ENCODE data around the gene BEX2. TPM values are rescaled to one million over a fixed set of nuclear protein-coding genes. Genes with fewer than 3 reads are reported as not detected.

Gene BEX2
- total and polyA plus RNA-seq, 10 of the 15 experiments (the other 5 are each of a cell fraction or from before 2014, with no cell fraction given), result 0.33 to 2.8 (median 0.85) TPM

GRCh38 chrX:103293118-103293517 lies 17.7 kb downstream of the BEX2 start (continued):
- TF ChIP-seq KDM1A (IDR thresholded peaks at IDR 0.05; ENCODE audit: borderline replicate concordance), result no peak
- TF ChIP-seq SRF (IDR thresholded peaks at IDR 0.05; ENCODE audit: low read depth in 2 of 2, low read length in 2 of 2), result no peak
- TF ChIP-seq IRF3 (IDR thresholded peaks at IDR 0.05), result no peak
- no peak for TF ChIP-seq NR2C1 (IDR thresholded peaks at IDR 0.05)
- no peak for TF ChIP-seq RBBP5 (conservative IDR thresholded peaks at IDR 0.05)
- TF ChIP-seq NKRF (conservative IDR thresholded peaks at IDR 0.05), result no peak
- TF ChIP-seq KAT2A (conservative IDR thresholded peaks at IDR 0.05; ENCODE audit: control insufficient read depth, low read depth, low read length), result no peak

- ChIA-PET RAD21 (ENCODE audit: unreplicated experiment) (no interaction called here), CTCF (no interaction called here), SMC1A (ENCODE audit: uncharacterized antibody, unreplicated experiment) (no interaction called here), POLR2A (no interaction called here)
- Histone ChIP-seq H3K4me2 (ENCODE audit: control insufficient read depth, insufficient read depth) (no peak overlapping the region), H3K27ac (ENCODE audit: control insufficient read depth, insufficient read depth) (no peak overlapping the region), H3K36me3 (ENCODE audit: control insufficient read depth in 2 of 2, insufficient read depth in 2 of 2, low read length in 1 of 2) (no peaks in the 10 kb centered on the region), H3K9me3 (replicated peaks; ENCODE audit: control insufficient read depth, insufficient read depth, low read length) (no peaks in the 10 kb centered on the region), H3K4me1 (ENCODE audit: control insufficient read depth, insufficient read depth, low read length) (no peaks in the 10 kb centered on the region), H2AFZ (ENCODE audit: control insufficient read depth, low read depth, low read length) (no peak overlapping the region), H3K79me2 (ENCODE audit: control insufficient read depth, insufficient read depth, low read length) (no peaks in the 10 kb centered on the region), H3K27me3 (replicated peaks in 1 of 2; ENCODE audit: control insufficient read depth in 2 of 2, insufficient read depth in 2 of 2, low read length in 1 of 2) (peaks cover 0 to 3% of the 10 kb centered on the region in 2 experiments; a peak in 2 of 4 replicates), H3K9ac (ENCODE audit: control insufficient read depth, insufficient read depth, low read length) (no peak overlapping the region), H4K20me1 (ENCODE audit: control insufficient read depth, insufficient read depth) (no peaks in the 10 kb centered on the region), H3K4me3 (no peak overlapping the region)
- BruUV-seq (replicated peaks), result no TSS peak
- intact Hi-C loops (cut with micrococcal nuclease; ENCODE audit: unreplicated experiment) (no loop called here), in situ Hi-C loops (cut with MboI) (no loop called here)
- no peak for DNase-seq (ENCODE audit: low read depth, low spot score)
- ATAC-seq, result no peak
- no peak for FAIRE-seq
- WGBS (ENCODE audit: insufficient coverage, insufficient replicate concordance, low lambda C conversion rate, missing lambda C conversion rate), result 42% methylated on average over 1 of the region's 1 CpG
- no peak for TF ChIP-seq JUND (IDR thresholded peaks at IDR 0.05; ENCODE audit: low read depth, low read length)
- no peak for TF ChIP-seq TCF7 (IDR thresholded peaks at IDR 0.05; ENCODE audit: borderline replicate concordance)
- TF ChIP-seq BRCA1 (IDR thresholded peaks at IDR 0.05; ENCODE audit: low read depth, low read length), result no peak
- no peak for TF ChIP-seq CEBPZ (IDR thresholded peaks at IDR 0.05; ENCODE audit: low read depth, low read length)
- TF ChIP-seq STAT1 (conservative IDR thresholded peaks at IDR 0.05), result no peak
- TF ChIP-seq ZNF207 (IDR thresholded peaks at IDR 0.05; ENCODE audit: borderline replicate concordance), result no peak
- TF ChIP-seq SMAD5 (IDR thresholded peaks at IDR 0.05; ENCODE audit: low read depth), result no peak
- no peak for TF ChIP-seq BHLHE40 (IDR thresholded peaks at IDR 0.05; ENCODE audit: borderline replicate concordance in 1 of 2, low read depth in 2 of 2, low read length in 1 of 2)
- TF ChIP-seq SRF (IDR thresholded peaks at IDR 0.05; ENCODE audit: low read depth in 2 of 2, low read length in 2 of 2), result no peak
- no peak for TF ChIP-seq NFIC (IDR thresholded peaks at IDR 0.05; ENCODE audit: low read depth, low read length)
- TF ChIP-seq HCFC1 (IDR thresholded peaks at IDR 0.05; ENCODE audit: low read length), result no peak
- no peak for TF ChIP-seq SMC3 (IDR thresholded peaks at IDR 0.05; ENCODE audit: borderline replicate concordance, low read length)
- no peak for TF ChIP-seq ZZZ3 (IDR thresholded peaks at IDR 0.05; ENCODE audit: control insufficient read depth, insufficient read length, low read depth)
- TF ChIP-seq NFYA (IDR thresholded peaks at IDR 0.05; ENCODE audit: borderline replicate concordance, low read depth, low read length), result no peak
These were observed 31.2 kb downstream of the BEX2 start for GRCh38 chrX:103279624-103280023.
